Limb (tissue), 2 donors: ENCODE data around the gene SLCO3A1.

Source experiments
- DNase-seq, 2 donors: peaks; one replicate each; pipeline ENCODE4 v3.0.0-alpha.2; 2016; ENCODE audit errors: extremely low spot score in 2 of 2

SLCO3A1 gene

DNA sequence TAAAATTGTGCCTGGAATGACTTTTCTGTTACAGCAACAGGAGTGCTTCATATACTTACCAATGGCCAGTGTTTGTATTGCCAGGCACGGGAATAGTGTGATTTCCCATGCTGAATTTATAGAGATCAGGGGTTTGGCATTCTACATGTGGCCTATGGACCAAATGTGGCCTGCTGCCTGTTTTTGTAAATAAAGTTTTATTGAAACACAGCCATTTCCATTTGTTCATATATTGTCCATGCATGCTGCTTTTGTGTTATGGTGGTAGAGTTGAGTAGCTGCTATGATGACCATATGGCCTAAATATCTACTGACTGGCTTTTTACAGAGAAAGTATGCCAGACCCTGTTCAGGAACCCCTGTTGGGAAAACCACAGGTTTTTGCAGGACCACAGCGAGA, 55.6 kb downstream of the SLCO3A1 start:
- no peak for DNase-seq

DNA sequence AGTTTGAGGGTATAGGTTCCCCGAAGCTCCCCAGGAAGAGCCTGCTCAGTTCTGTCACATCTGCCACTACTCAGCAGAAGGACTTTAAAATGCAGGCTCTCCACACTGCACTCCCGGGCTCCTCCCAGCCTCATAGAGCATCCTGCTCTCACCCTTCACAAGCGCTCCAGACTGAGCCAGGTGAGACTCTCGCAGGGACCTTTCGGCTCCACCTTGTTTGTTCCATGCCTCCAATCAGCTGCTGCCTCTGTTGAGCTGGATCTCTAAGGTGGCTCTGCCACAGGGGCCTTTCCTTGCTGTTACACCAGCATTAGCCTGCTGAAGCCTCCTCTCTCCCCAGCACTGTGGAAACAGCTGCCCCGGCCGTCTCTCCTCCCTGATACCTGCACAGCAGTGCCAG, 56.1 kb downstream of the SLCO3A1 start:
- no peak for DNase-seq

DNA sequence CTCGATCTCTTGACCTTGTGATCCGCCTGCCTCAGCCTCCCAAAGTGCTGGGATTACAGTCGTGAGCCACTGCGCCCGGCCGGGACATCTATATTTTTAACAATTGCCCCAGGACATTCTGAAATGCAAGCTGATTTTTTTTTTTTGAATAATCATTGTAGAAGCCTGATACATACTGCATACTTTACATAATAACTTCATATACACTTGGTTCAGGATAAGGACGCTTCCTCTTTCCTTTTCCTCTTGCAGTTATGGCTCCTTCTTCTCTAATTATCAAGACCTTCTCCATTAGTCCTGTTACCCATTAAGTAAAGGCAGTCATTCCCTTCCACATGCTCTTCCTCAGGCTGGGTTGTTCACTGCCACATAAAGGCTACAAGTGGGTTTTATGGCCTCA, 58.3 kb downstream of the SLCO3A1 start:
- no peak for DNase-seq

DNA sequence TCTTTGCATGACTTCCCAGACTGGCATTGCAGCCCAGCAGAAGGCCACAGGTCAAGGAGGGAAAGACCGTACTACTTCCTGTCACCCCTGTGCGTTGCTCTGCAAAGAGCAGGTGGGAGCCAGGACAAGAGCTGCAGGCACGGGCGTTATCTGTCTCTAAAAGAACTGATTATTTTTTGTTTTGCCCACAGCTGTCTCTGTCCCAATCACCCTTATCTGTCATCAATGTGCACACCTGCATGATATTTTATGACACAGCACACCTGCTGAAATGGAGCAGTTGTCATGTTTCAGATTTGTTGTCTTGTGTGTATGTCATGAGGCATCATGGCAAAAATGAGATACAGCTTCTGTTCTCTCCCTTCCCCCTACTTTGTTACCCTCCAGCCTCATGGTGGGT, 58.8 kb downstream of the SLCO3A1 start:
- DNase-seq: no peak

DNA sequence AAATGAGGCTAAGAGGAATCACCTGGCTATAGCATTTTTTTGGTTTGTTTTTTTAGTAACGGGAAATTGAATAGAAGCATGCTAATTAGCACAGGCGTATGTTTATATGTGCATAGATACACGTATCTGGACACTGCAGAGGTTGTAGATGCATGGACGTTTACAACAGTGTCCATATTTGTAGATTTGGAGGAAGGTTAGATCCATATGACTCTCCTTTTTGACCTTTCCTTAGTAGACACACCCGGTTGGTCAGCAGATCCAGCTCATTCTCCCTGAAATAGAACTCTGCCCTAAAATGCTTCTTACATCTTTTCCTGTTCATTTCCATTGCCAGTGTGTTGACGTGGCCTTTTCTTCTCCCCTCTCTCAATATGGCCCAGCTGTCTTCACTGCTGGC, 60.1 kb downstream of the SLCO3A1 start:
- no peak for DNase-seq

DNA sequence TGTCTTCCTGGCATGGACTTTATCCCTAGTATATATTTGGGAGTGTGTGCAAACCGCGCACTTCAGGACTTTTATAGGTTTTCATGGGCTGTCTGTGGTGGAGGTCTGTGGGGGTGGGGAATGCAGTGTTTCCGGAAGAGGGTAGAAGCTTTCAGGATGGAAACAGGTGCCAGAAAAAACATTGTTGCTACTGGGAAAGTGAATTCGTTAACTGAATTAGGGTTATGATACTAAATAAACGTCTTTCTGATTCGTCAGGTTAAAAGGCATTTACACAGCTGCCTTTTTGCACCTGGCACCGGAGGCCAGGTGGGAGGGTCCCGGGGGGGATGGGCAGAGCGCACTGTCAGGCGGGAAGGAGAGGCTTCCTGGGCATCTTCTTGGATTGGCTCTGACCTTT, 62.1 kb downstream of the SLCO3A1 start:
- no peak for DNase-seq

DNA sequence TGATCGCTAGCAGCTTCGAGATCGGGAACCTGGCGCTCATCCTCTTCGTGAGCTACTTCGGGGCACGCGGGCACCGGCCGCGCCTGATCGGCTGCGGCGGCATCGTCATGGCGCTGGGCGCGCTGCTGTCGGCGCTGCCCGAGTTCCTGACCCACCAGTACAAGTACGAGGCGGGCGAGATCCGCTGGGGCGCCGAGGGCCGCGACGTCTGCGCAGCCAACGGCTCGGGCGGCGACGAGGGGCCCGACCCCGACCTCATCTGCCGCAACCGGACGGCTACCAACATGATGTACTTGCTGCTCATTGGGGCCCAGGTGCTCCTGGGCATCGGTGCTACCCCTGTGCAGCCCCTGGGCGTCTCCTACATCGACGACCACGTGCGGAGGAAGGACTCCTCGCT, 62.5 kb downstream of the SLCO3A1 start:
- DNase-seq: no peak

DNA sequence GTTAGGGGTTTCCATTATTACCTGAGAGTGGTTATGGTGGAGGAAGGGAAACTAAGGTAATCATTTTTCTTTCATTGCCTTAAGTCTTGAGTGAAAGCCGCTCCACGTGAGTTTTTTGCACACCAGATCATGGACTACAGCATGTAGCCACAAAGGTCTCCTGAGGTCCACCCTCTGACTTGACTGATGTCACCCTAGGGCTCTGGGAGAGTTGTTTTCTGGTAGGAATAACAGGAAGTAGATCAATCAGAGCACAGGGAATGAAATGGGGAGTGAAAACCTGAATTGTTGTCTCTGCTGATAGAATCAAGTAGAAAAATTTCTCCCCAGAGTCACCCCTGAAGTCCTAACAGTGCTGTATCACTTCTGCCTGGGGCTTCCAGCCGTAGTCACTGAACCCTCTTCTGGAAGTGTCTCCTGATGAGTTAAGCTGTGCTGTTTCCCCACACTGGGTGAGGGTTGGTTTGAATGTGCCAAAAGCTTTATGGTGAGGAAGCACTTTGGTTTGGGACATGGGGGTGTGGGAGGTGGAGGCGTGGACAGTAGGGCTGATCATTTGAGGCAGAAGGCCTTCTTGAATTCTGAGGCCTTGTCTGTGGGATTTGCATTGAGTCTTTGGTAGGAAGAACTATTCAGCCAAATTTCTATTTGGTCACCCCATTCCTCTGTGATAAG, 64.3 kb downstream of the SLCO3A1 start:
- no peak for DNase-seq

DNA sequence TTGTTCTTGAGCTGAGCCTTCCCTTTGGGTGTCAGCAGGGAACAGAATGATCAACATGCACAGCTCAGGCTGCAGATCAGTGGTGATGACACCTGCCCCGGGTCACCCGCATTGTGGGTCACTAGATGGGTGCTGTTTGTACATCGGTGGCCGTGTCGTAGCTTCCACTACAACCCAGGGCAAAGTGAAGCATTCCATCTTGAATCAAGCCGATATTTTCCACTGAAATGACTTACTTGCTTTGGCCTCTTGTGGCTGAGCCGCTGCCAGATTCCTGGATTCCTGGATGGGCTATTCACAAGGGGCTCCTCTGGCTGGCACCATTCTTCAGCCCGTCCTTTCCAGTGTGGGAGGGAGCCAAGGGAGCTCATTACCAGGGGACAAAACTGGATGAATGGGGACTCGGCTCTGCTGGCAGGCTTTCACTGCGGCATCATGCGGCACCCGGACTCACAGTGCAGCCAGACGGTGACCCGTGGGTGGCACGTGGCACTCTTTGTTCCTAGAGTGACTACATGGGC, 65.6 kb downstream of the SLCO3A1 start:
- DNase-seq: no peak

DNA sequence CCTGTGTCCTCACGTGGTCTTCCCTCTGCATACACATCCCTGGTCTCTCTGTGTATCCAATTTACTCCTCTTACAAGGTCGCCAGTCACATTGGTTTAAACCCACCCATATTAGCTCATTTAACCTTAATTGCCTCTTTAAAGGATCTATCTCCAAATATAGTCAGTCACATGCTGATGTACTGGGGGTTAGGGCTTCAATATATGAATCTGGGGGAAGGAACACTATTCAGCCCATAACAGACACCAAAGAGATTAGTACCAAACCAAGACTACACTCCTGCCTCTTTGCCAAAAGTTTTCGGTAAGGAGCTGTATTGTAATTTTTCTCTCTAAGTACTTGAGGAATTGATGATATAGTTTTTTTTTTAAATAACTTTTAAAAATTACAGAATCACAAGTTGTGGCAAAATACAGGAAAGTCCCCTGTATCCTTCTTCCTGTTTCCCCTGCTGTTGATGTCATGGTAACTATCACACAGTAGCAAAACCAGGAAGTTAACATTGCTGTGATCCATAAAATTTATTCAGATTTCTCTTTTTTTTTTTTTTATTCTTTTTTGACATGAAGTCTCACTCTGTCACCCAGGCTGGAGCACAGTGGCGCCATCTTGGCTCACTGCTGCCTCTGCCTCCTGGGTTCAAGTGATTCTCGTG, 67.8 kb downstream of the SLCO3A1 start:
- DNase-seq: no peak

DNA sequence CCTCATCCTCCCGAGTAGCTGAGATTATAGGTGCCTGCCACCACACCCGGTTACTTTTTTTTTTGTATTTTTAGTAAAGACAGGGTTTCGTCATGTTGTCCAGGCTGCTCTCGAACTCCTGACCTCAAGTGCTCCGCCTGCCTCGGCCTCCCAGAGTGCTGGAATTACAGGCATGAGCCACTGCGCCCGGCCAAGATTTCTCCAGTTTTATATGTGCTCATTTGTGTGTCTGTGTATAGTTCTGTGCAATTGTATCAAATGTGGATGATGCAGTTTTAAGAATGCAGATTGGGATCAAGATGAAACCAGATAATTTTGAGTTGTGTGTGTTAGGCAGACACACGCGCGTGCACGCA, 68.3 kb downstream of the SLCO3A1 start:
- DNase-seq: no peak

DNA sequence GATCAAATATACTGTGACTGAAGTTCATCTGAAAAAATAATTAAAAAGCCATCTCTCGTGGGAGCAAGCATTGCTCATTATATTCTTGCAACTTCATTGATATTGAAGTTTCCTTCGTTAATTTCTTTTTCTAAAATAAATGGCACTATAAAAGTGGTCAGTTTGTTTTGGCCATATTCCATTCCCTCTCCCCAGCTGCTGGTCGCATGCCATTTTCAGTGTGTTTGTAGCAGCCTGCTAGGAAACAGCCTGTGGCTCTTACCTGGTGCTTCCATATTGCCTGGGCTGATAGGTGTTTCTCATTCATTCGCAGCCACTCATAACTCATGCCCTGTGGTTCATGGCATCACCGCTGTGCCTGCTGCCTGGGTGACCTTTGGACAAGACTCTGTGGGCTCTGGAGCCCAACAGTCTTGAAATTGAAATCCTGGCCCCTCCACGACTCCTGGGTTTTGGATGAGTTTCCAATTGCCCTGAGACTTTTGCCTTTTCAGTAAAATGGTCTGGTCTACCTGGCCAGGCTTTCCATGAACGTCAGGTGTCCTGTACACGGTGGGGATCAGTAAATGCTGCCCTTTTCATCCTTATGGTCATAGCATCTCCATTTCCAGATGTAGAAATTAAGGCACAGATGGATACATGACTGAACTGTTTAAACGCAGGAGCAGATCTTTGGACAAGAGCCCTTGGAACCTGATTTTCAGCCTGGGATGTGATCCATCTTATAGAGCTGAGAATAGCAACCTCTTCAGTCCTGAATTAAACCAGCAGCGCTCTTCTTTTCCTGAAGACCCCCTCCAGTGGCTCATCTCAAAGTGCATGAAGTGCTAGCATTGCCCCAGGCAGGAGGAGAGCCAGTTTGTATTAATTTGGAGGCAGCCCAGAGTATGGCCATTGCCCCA, 69.4 kb downstream of the SLCO3A1 start:
- peak in 1 of 2 donors; percentile 36 for DNase-seq

DNA sequence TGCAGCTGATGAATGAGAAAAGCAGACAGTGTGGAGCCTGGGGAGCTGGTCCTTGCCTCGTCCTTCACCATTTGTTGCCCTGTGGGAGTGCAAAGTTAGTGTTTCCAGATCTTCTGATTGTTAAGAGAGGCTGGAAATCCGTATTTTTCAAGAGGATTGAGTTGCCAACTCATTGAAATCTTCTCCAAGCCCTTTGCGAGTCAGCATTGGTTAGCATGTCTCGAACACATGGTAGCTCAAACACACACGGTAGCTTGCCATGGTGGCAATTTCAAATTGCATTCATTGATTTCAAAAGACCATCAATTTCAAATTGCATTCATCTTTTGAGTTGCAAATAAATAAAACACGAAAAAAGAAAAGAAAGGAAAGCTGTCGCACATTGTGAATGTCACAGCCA, 70.7 kb downstream of the SLCO3A1 start:
- DNase-seq: no peak

DNA sequence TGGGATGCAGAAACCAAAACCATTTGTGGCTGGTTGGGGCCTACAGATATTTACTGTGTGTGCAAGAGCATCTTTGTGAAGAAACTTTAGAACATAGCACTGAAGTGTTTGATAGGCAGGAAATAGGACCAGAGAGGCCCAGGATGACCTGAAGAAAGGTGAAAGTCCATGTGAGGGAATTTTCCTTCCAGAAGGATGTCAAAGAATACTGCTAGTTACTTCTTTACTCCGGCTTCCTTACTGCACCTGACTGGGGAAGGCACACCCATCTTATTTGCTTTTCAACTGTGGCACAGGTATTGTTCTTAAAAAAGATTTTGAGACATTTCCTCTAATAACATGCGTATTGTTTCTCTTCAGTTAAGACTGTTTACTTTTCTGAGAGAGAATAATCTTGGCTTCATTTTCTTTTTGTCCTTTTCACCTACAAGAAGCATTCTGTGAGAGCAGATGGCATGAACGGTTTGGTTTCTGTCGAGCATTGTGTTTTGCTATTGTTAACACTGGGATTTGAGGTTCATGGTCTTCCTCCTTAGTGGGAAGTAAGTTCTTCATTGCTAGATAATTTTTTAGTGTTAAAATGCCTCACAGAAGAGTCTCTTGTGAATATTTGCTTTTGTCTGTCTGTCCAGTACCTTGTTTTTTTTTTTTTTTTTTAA, 71.5 kb downstream of the SLCO3A1 start:
- no peak for DNase-seq

DNA sequence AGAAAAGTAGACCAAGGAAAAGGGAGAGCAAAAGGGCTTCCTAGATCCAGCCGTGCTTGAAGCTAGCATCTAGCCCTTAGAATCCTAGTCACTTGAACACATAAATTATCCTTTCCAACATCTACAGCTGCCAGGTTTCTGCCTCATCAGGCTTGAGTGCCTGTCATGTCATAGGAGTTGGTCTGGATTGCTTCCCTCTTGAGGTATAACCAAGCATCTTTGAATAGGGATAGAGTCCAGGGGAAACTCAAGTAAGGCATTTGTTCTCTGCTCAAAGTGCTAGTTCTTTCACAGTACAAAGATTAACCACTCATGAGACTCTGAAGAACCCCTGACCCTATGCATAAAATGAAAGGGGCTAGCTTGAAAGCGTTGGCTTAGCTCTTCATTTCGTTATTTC, 72.3 kb downstream of the SLCO3A1 start:
- no peak for DNase-seq

DNA sequence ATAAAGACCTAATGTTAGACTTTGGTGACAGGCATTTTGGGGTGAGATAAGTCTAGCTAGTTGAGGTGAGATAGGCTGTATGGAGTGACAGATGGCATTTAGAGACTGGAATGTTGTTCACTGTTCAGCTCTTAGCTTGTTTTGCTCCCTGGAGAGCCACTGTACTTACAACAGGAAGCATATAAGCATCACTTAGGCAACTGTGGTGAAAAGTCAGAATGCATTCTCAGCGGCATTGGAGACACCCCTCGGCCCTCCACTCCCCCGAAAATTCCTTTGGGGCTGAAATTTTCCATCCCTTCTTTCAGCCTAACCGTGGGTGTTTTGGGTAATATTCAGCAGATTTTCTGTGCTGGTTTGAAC, 73.4 kb downstream of the SLCO3A1 start:
- no peak for DNase-seq

DNA sequence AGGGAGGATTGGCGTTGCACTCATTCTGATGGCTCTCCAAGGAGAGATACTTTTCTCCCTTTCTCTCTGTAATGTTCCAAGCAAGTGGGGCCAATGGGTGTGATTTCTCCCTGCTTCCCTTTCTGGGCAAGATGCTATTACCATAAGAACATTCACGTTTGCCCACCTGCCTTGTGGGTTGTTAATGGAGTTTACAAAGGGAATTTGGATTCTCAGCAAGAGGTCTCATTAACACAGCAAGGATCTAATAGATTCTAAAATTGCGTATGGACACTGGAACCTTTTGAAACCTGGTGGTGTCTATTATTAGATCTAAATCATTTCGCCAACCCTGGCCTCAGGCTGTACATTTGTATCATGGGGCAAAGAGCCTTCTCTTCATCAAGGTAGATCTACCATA, 74.1 kb downstream of the SLCO3A1 start:
- no peak for DNase-seq

DNA sequence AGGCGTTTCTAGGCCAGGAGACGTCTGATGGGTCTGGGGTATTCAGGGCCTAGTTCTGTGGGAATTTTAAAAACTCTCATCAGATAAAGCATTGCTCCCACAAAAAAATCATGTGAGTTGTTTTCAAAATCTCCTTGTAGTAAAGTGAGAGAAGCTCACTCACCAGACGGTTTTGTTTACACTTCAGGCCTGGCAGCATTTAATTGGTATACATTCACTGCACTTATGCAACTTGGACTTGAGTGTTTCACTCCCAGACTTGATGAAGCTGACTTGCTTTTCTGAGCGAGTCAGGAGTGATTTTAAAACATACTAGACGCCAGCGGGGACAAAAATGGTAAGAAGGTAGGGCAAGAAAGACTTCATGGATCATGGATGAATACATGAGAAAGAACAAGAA, 75.2 kb downstream of the SLCO3A1 start:
- no peak for DNase-seq

DNA sequence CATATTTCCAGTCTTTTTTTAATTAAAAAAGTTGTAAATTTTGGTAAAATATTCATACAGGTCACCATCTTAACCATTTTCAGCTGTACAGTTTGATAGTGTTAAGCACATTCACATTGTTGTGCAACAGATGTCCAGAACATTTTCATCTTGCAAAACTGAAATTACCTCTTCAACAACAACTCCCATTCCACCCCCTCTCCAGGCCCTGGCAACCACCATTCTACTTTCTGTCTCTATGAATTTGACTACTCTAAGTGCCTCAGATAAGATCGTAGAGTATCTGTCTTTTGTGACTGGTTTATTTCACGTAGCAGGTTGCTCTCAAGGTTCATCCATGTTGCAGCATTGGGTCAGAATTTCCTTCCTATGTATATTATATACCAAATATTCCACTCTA, 76.0 kb downstream of the SLCO3A1 start:
- DNase-seq: no peak

DNA sequence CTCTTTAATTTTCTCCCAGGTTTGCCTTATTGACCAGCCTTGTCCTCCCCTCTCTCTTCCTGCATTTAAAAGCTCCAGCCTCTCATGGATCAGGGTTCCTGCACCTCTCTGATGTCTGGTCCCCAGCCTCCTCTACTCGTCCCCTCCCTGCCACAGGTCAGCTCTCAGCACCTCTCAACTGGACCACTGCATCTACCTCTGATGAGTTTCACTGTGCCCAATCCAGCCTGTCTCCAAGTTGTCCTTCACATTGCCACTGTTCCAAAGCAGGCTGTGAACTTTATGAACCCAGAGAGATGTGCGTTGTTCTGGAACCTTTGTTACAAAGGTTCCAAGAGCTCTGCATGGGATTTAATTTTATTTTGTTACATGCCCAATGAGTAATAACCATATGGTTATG, 76.6 kb downstream of the SLCO3A1 start:
- DNase-seq: no peak

DNA sequence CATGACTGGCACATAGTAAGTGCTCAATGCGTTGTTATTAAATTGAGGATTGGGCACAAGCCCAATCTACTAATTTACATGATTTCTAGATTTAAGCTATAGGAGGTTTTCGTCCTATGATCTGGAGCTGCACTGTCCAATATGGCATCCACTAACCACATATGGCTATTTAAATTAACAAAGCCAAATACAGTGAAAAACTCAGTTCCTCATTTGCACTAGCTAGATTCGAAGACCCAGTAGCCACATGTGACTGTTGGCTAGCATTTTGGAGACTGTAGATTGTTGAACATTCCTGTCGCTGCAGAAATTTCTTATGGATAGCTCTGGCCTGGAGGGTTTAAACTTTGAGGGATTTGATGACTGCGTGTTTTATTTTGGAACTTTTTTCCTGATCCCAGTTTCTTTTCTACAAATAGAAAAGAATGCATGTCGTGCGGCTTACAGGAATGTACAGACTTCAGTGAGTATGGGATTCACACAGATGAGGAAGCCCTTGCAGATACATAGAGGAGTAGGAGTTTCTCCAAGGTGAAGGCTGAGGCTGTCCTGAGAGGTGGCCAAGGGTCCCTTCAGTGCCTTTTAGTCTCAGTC, 82.8 kb downstream of the SLCO3A1 start:
- no peak for DNase-seq

DNA sequence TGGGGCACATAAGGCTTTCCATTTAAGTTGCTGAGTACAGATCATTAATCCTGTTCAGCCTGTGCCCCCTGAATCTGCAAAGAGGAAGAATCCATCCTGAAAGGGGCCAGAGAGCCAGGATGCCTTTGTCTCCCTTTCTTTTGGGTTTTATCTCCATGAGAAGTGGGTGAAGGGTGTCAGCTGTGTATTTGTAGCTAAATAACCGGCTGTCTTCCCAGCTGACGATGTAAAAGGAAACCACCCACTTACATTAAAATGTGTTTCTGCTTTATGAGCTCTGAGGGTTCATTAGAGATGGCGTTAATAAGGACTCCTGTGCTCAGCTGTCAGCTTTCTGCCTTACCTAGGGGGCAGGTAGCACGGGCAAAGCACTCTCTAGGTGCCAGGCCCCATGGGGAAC, 83.4 kb downstream of the SLCO3A1 start:
- no peak for DNase-seq
